Medulla oblongata (tissue), 1 donor: Measurements from ENCODE around the gene CFB.
A peak's percentile ranks its signal among the peaks of the same experiment; 100 is the strongest.
"Not testable (repeated sequence)": the region's sequence is repeated elsewhere in the genome, so short reads cannot be mapped to it uniquely, and the experiment has no call there.

ENCODE experiments used
- DNase-seq: peaks from one replicate; pipeline ENCODE4 v3.0.0-alpha.2; 2015; ENCODE audit errors: extremely low spot score

Gene CFB

GRCh38 chr6:31970604-31971271, 24.8 kb downstream of the CFB start:
- no peak for DNase-seq

DNA sequence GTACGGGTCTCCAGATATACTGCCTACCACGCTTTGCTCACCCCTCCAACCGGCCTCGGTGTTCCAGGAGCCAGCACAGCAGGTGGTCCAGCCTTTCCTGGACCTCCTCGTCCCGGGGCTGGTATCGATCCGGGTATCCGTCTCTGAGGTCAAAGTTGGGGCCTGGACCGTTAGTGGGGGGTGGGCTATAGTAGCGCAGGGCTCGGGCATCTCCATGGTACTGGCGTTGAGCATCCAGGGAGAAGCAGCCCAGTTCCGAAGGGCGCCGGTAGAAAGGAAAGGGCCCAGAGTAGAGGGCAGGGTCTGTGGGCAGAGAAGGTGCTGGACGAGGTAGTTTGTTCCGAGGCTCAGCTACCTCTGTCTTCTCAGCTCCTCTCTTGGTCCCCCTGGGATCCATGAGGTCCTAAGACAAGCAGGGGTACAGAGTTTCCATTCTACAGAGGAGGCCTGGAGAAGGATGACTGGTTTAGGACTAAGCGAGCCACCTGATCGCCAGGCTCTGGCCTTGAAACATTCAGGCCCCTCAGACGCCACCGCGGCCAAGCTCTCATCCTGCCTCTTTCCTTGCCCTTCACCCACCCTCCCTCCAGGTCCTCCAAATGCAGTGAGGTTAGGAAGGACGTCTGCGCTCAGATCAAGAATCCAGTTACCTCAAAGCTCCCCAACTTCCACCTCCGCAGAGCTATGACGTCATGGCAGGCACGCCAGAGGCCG, 25.5 kb downstream of the CFB start:
- no peak for DNase-seq

- peak; percentile 97 for DNase-seq
These were observed 26.3 kb downstream of the CFB start, which contains the start of gene DXO for GRCh38 chr6:31971993-31972708. Gene DXO, minus strand, starts transcription at chr6:31972138. Its CDS starts 463 bp downstream, at chr6:31971675.

- peak; percentile 22 for DNase-seq
These were observed 26.9 kb downstream of the CFB start for GRCh38 chr6:31972709-31973350.

DNA sequence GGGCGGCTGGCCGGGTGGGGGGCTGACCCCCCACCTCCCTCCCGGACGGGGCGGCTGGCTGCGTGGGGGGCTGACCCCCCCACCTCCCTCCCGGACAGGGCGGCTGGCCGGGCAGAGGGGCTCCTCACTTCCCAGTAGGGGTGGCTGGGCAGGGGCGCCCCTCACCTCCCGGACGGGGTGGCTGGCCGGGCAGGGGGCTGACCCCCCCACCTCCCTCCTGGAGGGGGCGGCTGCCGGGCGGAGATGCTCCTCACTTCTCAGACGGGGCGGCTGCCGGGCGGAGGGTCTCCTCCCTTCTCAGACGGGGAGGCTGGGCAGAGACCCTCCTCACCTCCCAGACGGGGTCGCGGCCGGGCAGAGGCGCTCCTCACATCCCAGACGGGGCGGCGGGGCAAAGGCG, 30.2 kb downstream of the CFB start:
- not testable (repeated sequence) for DNase-seq

GRCh38 chr6:31977816-31978431, 32.0 kb downstream of the CFB start:
- DNase-seq: no peak

DNA sequence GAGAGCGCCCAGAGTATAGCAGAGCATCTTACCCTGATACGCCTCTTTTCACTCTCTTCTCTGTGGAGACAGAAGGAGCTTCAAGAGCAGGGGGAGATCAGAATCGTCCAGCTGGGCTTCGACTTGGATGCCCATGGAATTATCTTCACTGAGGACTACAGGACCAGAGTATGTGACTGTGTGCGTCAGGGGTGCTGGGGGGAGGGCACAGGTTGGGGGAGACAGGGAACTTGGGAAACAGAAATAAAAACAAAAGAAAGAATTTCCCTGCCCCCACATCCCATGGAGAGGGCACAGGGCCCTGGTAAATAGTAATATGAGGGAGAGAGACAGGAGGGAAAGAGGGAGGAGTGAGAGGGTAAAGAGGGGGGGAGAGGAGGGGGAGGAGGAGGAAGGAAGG, 32.9 kb downstream of the CFB start:
- DNase-seq: no peak

DNA sequence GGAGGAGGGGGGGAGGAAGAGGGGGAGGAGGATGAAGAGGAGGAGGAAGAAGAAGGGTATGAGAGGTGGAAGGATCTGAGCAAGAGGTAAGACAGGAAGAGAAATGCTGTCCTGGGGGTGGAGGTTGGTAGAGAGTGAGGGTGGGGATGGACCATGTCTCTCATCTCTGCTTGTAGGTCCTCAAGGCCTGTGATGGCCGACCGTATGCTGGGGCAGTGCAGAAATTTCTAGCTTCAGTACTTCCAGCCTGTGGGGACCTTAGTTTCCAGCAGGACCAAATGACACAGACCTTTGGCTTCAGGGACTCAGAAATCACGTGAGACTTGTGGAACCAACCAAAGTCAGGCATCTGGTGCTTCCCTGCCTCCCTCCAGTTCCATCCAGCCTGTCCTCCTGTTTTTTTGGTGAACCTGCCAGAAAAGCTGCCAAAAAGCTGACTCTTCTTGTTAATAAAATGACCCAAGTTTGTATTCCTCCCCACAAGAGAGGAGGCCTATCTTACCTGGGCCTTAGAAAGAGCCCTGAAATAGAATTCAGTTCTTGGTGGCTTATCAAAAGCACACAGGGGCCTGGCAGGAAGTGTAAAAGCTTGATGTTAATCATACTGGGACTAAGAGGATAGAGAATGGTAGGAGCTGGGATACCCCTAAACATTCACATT, 33.5 kb downstream of the CFB start:
- DNase-seq: no peak

GRCh38 chr6:31980195-31980876, 34.4 kb downstream of the CFB start:
- DNase-seq: not testable (repeated sequence)

DNA sequence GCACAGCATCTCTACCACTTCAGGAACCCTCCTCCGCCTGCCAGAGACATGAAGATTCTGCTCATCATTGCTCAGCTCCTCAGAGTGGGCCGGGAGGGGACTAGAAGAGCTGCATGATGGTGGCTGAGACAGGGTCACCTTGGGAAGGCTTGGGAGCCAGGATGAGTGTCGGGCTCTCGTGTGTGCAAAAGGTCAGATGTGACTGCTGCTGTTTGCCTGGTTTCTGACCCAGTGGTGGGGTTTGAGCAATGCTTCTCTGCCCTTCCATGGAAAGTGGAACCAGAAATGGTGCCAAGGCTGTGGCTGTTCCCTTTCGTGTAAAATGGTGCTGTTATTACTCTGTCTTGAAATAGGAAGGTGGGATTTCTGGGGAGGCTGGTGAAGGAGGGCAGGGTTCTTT, 35.1 kb downstream of the CFB start:
- DNase-seq: not testable (repeated sequence)

GRCh38 chr6:31981744-31982143, 35.8 kb downstream of the CFB start, which contains the start of gene C4A:
Gene C4A, plus strand, starts transcription at chr6:31982057. Its CDS starts 51 bp downstream, at chr6:31982108.
- DNase-seq: not testable (repeated sequence)

DNA sequence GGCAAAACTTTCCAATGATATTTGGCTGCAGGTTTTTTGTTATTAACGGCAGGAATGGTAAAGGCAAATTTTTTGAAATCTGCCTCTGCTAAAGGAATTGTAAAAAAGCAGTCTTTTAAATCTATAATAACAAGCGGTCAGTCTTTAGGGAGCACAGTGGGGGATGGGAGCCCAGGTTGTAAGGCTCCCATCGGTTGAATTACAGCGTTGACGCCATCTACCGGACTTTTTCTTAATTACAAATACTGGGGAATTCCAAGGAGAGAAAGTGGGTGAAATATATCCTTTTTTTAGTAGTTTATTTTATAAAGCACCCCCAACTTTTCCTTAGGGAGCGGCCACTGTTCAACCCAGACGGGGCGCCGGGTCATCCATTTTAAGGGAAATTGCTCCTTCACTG, 43.5 kb downstream of the CFB start:
- not testable (repeated sequence) for DNase-seq

- DNase-seq: not testable (repeated sequence)
These were observed 48.5 kb downstream of the CFB start for GRCh38 chr6:31994421-31994820.

- DNase-seq: not testable (repeated sequence)
These were observed 50.5 kb downstream of the CFB start for GRCh38 chr6:31996385-31996784.
